ENCODE measurements around the gene ZNF653. TPM values are rescaled to one million over a fixed set of nuclear protein-coding genes. Genes with fewer than 3 reads are reported as not detected.
A peak's percentile ranks its signal among the peaks of the same experiment; 100 is the strongest.

ZNF653 gene
- total RNA-seq, 2 experiments from 2014 or later: 14.1 to 21.5 TPM

DNA sequence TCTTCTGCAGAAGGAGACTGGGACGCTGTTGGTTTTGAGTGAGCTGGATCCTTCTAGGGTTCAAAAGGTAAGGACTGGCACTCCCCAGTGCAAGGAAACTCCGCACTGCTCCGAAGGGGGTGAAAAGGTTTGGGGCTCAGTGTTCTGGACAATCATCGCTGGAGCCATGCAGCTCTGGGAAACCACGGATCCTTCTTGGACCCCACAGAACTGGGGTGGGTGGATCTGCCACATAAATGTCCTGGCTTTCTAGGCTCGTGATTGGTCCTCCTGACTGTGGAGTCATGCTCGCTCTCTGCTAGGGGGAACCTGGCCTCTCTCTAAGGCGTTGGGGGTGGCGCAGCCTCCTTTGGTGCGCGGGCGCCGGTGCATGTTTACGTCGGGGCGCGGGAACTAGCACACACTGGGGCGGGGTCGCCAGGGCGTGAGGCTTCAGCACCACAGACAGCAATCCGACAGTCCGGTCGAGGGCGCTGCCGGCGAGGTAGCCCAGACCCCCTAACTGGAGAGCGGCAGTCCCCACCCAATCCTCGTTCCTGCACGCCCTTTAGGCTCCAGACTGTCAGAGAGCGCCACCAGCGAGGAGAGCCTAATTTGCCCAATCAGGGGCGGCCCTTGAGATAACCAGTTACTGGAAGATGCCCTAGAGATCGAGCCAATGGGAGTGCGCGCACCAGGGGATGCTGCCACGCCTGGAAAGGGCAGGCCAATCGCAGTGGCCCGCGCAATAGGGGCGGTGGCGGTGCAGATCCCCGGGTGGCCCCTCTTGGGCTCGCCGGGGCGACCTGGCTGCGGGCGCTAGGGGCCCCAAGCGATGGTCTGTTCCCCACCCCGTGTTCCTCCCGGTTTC is 23.9 kb downstream of the ZNF653 start:
- DNase-seq (ENCODE audit: low spot score): peak; percentile 93
- Histone ChIP-seq H4K20me1 (ENCODE audit: insufficient read depth, low read length) (no peaks in the 10 kb centered on the region), H3K79me2 (ENCODE audit: insufficient read depth, low read depth, low read length) (no peaks in the 10 kb centered on the region), H3K36me3 (ENCODE audit: insufficient read depth, low read length) (0 out of 2 replicates have a peak, but pooled peaks cover 5% of the 10 kb centered on the region), H3K9me3 (ENCODE audit: low read length) (no peaks in the 10 kb centered on the region), H3K4me2 (ENCODE audit: low read length) (peak overlapping the region; percentile 74), H3K4me3 (ENCODE audit: low read depth, low read length, poor library complexity, severe bottlenecking) (peak overlapping the region; percentile 65), H3K27ac (ENCODE audit: low read depth, low read length, poor library complexity, severe bottlenecking) (peak overlapping the region; percentile 65), H3K4me1 (ENCODE audit: insufficient read depth, low read length, poor library complexity, severe bottlenecking) (peaks cover 23% of the 10 kb centered on the region), H3K9me2 (ENCODE audit: insufficient read depth, low read length) (no peaks in the 10 kb centered on the region), H2AFZ (ENCODE audit: low read length) (peak overlapping the region; percentile 73; the same call in 1 of the 2 replicates)
- intact Hi-C loops (cut with micrococcal nuclease; ENCODE audit: unreplicated experiment): loop anchor here (1.0 to 2.0 kb wide), 4 partner anchors 29 to 189 kb away; partner anchors contain the start of gene ECSIT
- ChIA-PET CTCF (ENCODE audit: unreplicated experiment) (interaction anchor here (1.2 to 1.6 kb wide), 4 partner anchors 30 to 105 kb away, joined by 6 to 11 read pairs (median 8); no protein-coding TSS in a partner anchor), POLR2A (interaction anchor here (1.1 to 1.4 kb wide), 3 partner anchors 98 to 105 kb away, joined by 5 to 8 read pairs (median 7); partner anchors contain the start of gene EPOR)
- no peak for TF ChIP-seq CTCF (conservative IDR thresholded peaks at IDR 0.05; ENCODE audit: low read length)
- TF ChIP-seq EZH2phosphoT487 (IDR thresholded peaks at IDR 0.05; ENCODE audit: borderline replicate concordance, low read depth, low read length): no peak
- BruUV-seq (replicated peaks): no TSS peak

DNA sequence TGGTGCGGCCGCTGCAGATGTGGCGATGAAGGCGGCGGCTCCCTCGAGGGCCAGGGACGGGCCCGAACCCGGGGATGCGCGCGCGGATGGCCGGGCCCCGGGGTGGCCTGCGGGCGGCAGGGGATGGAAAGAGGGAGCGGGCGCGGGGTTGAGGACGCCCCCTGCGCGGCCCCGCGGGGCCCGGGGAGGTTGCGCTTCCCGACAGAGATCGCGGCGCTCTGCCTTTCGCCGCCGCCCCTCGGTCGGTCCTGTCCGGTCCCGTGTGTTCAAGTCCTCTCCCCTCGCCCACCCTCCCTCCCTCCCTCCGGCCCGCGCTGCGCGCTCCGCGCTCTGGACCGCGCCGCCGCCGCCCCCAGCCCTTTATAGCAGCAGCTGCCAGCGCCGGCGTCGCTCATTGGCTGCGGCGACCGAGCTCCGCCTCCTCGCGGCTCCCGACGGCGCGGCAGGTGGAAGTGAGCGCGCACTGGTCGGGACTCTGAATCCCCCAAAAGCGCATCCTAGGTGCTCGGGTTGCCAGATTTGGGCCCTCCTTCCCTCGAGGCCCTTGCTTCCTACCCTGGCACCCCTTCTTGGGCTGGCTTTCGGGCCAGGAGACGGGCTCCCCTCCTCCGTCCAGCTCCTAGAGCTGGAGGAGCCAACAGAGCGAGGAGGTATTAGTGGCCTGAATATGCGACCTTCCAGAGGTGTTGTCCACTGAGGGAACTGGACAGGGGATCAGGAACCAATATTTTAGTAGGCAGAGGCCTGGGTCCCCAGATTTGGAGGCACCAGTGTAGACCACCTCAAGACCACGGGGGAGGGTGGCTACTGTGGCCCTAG is 24.7 kb downstream of the ZNF653 start, which contains the start of gene ELAVL3:
ELAVL3 (minus strand) TSS at position 332 of the 819 bp plus-strand sequence. CDS start 438 bp downstream, outside the sequence.
- Histone ChIP-seq H3K4me1 (ENCODE audit: insufficient read depth, low read length, poor library complexity, severe bottlenecking) (peaks cover 23% of the 10 kb centered on the region), H3K36me3 (ENCODE audit: insufficient read depth, low read length) (no peaks in the 10 kb centered on the region), H3K27ac (ENCODE audit: low read depth, low read length, poor library complexity, severe bottlenecking) (peak within 1 kb of the TSS; percentile 35), H3K9me2 (ENCODE audit: insufficient read depth, low read length) (no peaks in the 10 kb centered on the region), H3K4me3 (ENCODE audit: low read depth, low read length, poor library complexity, severe bottlenecking) (peak within 1 kb of the TSS; percentile 65), H3K4me2 (ENCODE audit: low read length) (peak within 1 kb of the TSS; percentile 74), H4K20me1 (ENCODE audit: insufficient read depth, low read length) (no peaks in the 10 kb centered on the region), H2AFZ (ENCODE audit: low read length) (peak within 1 kb of the TSS; percentile 9; the same call in 1 of the 2 replicates), H3K79me2 (ENCODE audit: insufficient read depth, low read depth, low read length) (no peaks in the 10 kb centered on the region), H3K9me3 (ENCODE audit: low read length) (no peaks in the 10 kb centered on the region)
- ChIA-PET CTCF (ENCODE audit: unreplicated experiment) (no interaction called here), POLR2A (no interaction called here)
- TF ChIP-seq CTCF (conservative IDR thresholded peaks at IDR 0.05; ENCODE audit: low read length) (no peak), EZH2phosphoT487 (IDR thresholded peaks at IDR 0.05; ENCODE audit: borderline replicate concordance, low read depth, low read length) (no peak)
- BruUV-seq (replicated peaks): no TSS peak
- intact Hi-C loops (cut with micrococcal nuclease; ENCODE audit: unreplicated experiment): no loop called here
- no peak for DNase-seq (ENCODE audit: low spot score)

Measured in OCI-LY7 (cell line).